Measurements from ENCODE around the gene PLPPR3.
A peak's percentile ranks its signal among the peaks of the same experiment; 100 is the strongest.

The PLPPR3 gene

GRCh38 chr19:782878-783668, 38.7 kb downstream of the PLPPR3 start:
- no peak for DNase-seq (ENCODE audit: low read depth)
- no peak for TF ChIP-seq CTCF (conservative IDR thresholded peaks at IDR 0.05; ENCODE audit: low read depth, low read length)
- H3K4me3 ChIP-seq (ENCODE audit: low read length) = peak overlapping the region; percentile 49

GRCh38 chr19:782185-782877, 39.4 kb downstream of the PLPPR3 start:
- TF ChIP-seq CTCF (conservative IDR thresholded peaks at IDR 0.05; ENCODE audit: low read depth, low read length) = no peak
- peak overlapping the region; percentile 49 for H3K4me3 ChIP-seq (ENCODE audit: low read length)
- peak; percentile 72 for DNase-seq (ENCODE audit: low read depth)

GRCh38 chr19:781800-782184, 40.0 kb downstream of the PLPPR3 start:
- H3K4me3 ChIP-seq (ENCODE audit: low read length) = no peak overlapping the region
- TF ChIP-seq CTCF (conservative IDR thresholded peaks at IDR 0.05; ENCODE audit: low read depth, low read length) = no peak
- no peak for DNase-seq (ENCODE audit: low read depth)

GRCh38 chr19:780935-781334, 40.8 kb downstream of the PLPPR3 start:
- H3K4me3 ChIP-seq (ENCODE audit: low read length) = no peak overlapping the region
- no peak for TF ChIP-seq CTCF (conservative IDR thresholded peaks at IDR 0.05; ENCODE audit: low read depth, low read length)
- DNase-seq (ENCODE audit: low read depth) = no peak

- no peak overlapping the region for H3K4me3 ChIP-seq (ENCODE audit: low read length)
- peak; percentile 72 for DNase-seq (ENCODE audit: low read depth)
- no peak for TF ChIP-seq CTCF (conservative IDR thresholded peaks at IDR 0.05; ENCODE audit: low read depth, low read length)
These were observed 42.7 kb downstream of the PLPPR3 start for GRCh38 chr19:778910-779653.

GRCh38 chr19:776549-776948, 45.2 kb downstream of the PLPPR3 start:
- no peak for TF ChIP-seq CTCF (conservative IDR thresholded peaks at IDR 0.05; ENCODE audit: low read depth, low read length)
- H3K4me3 ChIP-seq (ENCODE audit: low read length) = no peak overlapping the region
- DNase-seq (ENCODE audit: low read depth) = no peak
